ENCODE measurements around the gene PKP4.

Gene PKP4

GRCh38 chr2:158491072-158491471 lies 34.3 kb downstream of the PKP4 start:
- no peaks in the 10 kb centered on the region for H3K79me2 ChIP-seq (ENCODE audit: insufficient read depth, low read length)
- no peaks in the 10 kb centered on the region for H4K20me1 ChIP-seq (ENCODE audit: insufficient read depth, low read length)
- no peaks in the 10 kb centered on the region for H3K9me3 ChIP-seq (ENCODE audit: low read length)
- H3K27ac ChIP-seq (ENCODE audit: low read depth, low read length, poor library complexity, severe bottlenecking): no peak overlapping the region
- no peaks in the 10 kb centered on the region for H3F3A ChIP-seq (ENCODE audit: insufficient read depth, low read length)
- H3K9ac ChIP-seq (ENCODE audit: low read length): no peak overlapping the region
- H3K27me3 ChIP-seq (ENCODE audit: insufficient read depth, low read length): no peaks in the 10 kb centered on the region
- no peak for TF ChIP-seq EZH2 (IDR thresholded peaks at IDR 0.05; ENCODE audit: borderline replicate concordance, low read length)
- TF ChIP-seq, protein P1, sequence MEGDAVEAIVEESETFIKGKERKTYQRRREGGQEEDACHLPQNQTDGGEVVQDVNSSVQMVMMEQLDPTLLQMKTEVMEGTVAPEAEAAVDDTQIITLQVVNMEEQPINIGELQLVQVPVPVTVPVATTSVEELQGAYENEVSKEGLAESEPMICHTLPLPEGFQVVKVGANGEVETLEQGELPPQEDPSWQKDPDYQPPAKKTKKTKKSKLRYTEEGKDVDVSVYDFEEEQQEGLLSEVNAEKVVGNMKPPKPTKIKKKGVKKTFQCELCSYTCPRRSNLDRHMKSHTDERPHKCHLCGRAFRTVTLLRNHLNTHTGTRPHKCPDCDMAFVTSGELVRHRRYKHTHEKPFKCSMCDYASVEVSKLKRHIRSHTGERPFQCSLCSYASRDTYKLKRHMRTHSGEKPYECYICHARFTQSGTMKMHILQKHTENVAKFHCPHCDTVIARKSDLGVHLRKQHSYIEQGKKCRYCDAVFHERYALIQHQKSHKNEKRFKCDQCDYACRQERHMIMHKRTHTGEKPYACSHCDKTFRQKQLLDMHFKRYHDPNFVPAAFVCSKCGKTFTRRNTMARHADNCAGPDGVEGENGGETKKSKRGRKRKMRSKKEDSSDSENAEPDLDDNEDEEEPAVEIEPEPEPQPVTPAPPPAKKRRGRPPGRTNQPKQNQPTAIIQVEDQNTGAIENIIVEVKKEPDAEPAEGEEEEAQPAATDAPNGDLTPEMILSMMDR (IDR thresholded peaks at IDR 0.05; ENCODE audit: low read length): no peak
- H3K9me2 ChIP-seq (ENCODE audit: low read depth, low read length): no peaks in the 10 kb centered on the region
- H2AFZ ChIP-seq (ENCODE audit: low read length): no peak overlapping the region
- H3K4me2 ChIP-seq (ENCODE audit: low read length): no peak overlapping the region
- no peaks in the 10 kb centered on the region for H3K36me3 ChIP-seq (ENCODE audit: insufficient read depth, low read length)
- no peaks in the 10 kb centered on the region for H3K4me1 ChIP-seq (ENCODE audit: insufficient read depth, low read length, severe bottlenecking)
- H3K4me3 ChIP-seq (ENCODE audit: low read depth, low read length, poor library complexity, severe bottlenecking): no peak overlapping the region

DNA sequence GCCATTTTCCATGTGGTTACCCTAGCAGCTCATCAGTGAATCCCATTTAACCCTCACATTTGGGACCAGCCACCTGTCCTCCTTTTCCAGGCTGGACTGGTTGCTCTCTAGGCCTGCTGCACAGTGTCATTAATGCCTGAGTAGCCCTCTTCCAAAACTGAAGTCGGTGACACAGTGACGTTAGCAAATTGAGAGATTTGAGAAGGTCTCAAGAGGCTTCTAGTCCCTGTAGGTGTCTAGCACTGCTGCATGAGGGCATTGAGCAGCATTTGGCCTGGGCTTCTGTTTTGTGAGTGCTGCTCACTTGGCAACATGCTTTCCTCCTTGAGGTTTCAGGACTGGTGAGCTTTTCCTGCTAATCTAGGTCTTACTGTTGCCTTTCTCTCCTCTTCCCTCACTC lies 36.7 kb downstream of the PKP4 start:
- Histone ChIP-seq H3K4me3 (ENCODE audit: low read depth, low read length, poor library complexity, severe bottlenecking) (no peak overlapping the region), H3K9me2 (ENCODE audit: low read depth, low read length) (no peaks in the 10 kb centered on the region), H2AFZ (ENCODE audit: low read length) (no peak overlapping the region), H3K36me3 (ENCODE audit: insufficient read depth, low read length) (no peaks in the 10 kb centered on the region), H3K79me2 (ENCODE audit: insufficient read depth, low read length) (no peaks in the 10 kb centered on the region), H3K4me1 (ENCODE audit: insufficient read depth, low read length, severe bottlenecking) (no peaks in the 10 kb centered on the region), H3K4me2 (ENCODE audit: low read length) (no peak overlapping the region), H3K9ac (ENCODE audit: low read length) (no peak overlapping the region), H3K9me3 (ENCODE audit: low read length) (no peaks in the 10 kb centered on the region), H3K27me3 (ENCODE audit: insufficient read depth, low read length) (no peaks in the 10 kb centered on the region), H3K27ac (ENCODE audit: low read depth, low read length, poor library complexity, severe bottlenecking) (no peak overlapping the region), H3F3A (ENCODE audit: insufficient read depth, low read length) (no peaks in the 10 kb centered on the region), H4K20me1 (ENCODE audit: insufficient read depth, low read length) (no peaks in the 10 kb centered on the region)
- no peak for TF ChIP-seq EZH2 (IDR thresholded peaks at IDR 0.05; ENCODE audit: borderline replicate concordance, low read length)
- TF ChIP-seq, protein P1 (IDR thresholded peaks at IDR 0.05; ENCODE audit: low read length): no peak

DNA sequence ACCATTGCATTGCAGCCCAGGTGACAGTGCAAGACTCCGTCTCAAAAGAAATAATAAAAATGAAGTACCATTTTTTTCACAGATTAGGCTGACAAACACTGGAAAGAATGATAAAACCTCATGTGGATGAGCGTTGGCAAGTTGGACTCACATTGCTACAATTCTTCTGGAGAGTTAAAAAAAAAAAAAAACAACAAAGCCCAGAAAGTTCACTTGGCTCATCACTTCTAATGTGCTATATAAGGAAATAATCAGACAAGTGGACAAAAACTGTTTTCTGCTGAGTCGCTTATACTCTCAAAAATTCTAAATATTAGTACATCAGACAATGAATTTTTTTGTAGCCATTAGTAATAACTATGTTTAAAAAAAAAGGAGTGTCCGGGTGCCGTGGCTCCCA lies 38.4 kb downstream of the PKP4 start:
- no peaks in the 10 kb centered on the region for H3F3A ChIP-seq (ENCODE audit: insufficient read depth, low read length)
- H2AFZ ChIP-seq (ENCODE audit: low read length): no peak overlapping the region
- no peaks in the 10 kb centered on the region for H3K36me3 ChIP-seq (ENCODE audit: insufficient read depth, low read length)
- no peaks in the 10 kb centered on the region for H3K79me2 ChIP-seq (ENCODE audit: insufficient read depth, low read length)
- H3K9me3 ChIP-seq (ENCODE audit: low read length): no peaks in the 10 kb centered on the region
- no peaks in the 10 kb centered on the region for H3K4me1 ChIP-seq (ENCODE audit: insufficient read depth, low read length, severe bottlenecking)
- no peaks in the 10 kb centered on the region for H3K27me3 ChIP-seq (ENCODE audit: insufficient read depth, low read length)
- no peaks in the 10 kb centered on the region for H4K20me1 ChIP-seq (ENCODE audit: insufficient read depth, low read length)
- H3K9me2 ChIP-seq (ENCODE audit: low read depth, low read length): no peaks in the 10 kb centered on the region
- no peak overlapping the region for H3K27ac ChIP-seq (ENCODE audit: low read depth, low read length, poor library complexity, severe bottlenecking)
- H3K9ac ChIP-seq (ENCODE audit: low read length): no peak overlapping the region
- TF ChIP-seq, protein P1 (IDR thresholded peaks at IDR 0.05; ENCODE audit: low read length): no peak
- no peak for TF ChIP-seq EZH2 (IDR thresholded peaks at IDR 0.05; ENCODE audit: borderline replicate concordance, low read length)
- no peak overlapping the region for H3K4me2 ChIP-seq (ENCODE audit: low read length)
- H3K4me3 ChIP-seq (ENCODE audit: low read depth, low read length, poor library complexity, severe bottlenecking): no peak overlapping the region
